Measurements from ENCODE around the gene PER1.

GRCh38 chr17:8176197-8176940 lies 24.2 kb upstream of the PER1 start, which contains the start of gene TMEM107:
- TF ChIP-seq CTCF (IDR thresholded peaks at IDR 0.05) (no peak), POLR2A (IDR thresholded peaks at IDR 0.05) (peak in 1 of 4 donors; percentile 72)
